Activated B cell treated with CpG ODN at 0.5 μM for 24 hours (primary cell): ENCODE data around the gene AJAP1. TPM values are rescaled to one million over a fixed set of nuclear protein-coding genes. Genes with fewer than 3 reads are reported as not detected.

ENCODE experiments used
- ATAC-seq: fragments of 200-7000 bp; cut with Tn5 transposase; one replicate; pipeline ENCODE4 v1.10.0; 2021; ENCODE audit warnings: low read depth, mild to moderate bottlenecking, moderate library complexity
- CTCF ChIA-PET: fragments of 350-600 bp; sonication (Branson Sonifier 250); formaldehyde crosslinking; loops from one replicate; lab custom pipeline; 2021; ENCODE audit warnings: antibody characterized with exemption; lab: Charles Lee
- POLR2A ChIA-PET: fragments of 350-600 bp; sonication (Branson Sonifier 250); formaldehyde crosslinking; loops from one replicate; lab custom pipeline; 2021; ENCODE audit warnings: antibody characterized with exemption; lab: Charles Lee
- DNase-seq: peaks from one replicate; pipeline ENCODE4 v3.0.0; 2022
- H3K27ac Mint-ChIP-seq: one replicate; pipeline ENCODE4 v1.8.0; 2020; ENCODE audit warnings: mixed read lengths
- H3K27me3 Mint-ChIP-seq: one replicate; pipeline ENCODE4 v1.8.0; 2021; ENCODE audit warnings: mixed read lengths
- H3K36me3 Mint-ChIP-seq: one replicate; pipeline ENCODE4 v1.8.0; 2021; ENCODE audit warnings: low read depth, mixed read lengths
- H3K4me1 Mint-ChIP-seq: one replicate; pipeline ENCODE4 v1.8.0; 2021; ENCODE audit warnings: mixed read lengths
- H3K4me3 Mint-ChIP-seq: one replicate; pipeline ENCODE4 v1.8.0; 2020; ENCODE audit warnings: mild to moderate bottlenecking, mixed read lengths
- H3K9me3 Mint-ChIP-seq: one replicate; pipeline ENCODE4 v1.8.0; 2020; ENCODE audit warnings: mixed read lengths
- intact Hi-C: fragments of 100-400 bp; cut with micrococcal nuclease; formaldehyde crosslinking; loops from one replicate; pipeline ENCODE4 v1.15.1; 2024
- total RNA-seq: library from RNA; stranded (reverse); gene quantifications from 2 replicates; pipeline ENCODE4 v1.2.3, GENCODE V29; 2022
- TF ChIP-seq, protein P1 (sequence below): fragments of 200-600 bp; IDR thresholded peaks from one replicate; pipeline ENCODE4 v1.8.0; 2022; ENCODE audit warnings: antibody characterized with exemption, mild to moderate bottlenecking

AJAP1 gene
- total RNA-seq, 1 donor from 2014 or later = not detected

DNA sequence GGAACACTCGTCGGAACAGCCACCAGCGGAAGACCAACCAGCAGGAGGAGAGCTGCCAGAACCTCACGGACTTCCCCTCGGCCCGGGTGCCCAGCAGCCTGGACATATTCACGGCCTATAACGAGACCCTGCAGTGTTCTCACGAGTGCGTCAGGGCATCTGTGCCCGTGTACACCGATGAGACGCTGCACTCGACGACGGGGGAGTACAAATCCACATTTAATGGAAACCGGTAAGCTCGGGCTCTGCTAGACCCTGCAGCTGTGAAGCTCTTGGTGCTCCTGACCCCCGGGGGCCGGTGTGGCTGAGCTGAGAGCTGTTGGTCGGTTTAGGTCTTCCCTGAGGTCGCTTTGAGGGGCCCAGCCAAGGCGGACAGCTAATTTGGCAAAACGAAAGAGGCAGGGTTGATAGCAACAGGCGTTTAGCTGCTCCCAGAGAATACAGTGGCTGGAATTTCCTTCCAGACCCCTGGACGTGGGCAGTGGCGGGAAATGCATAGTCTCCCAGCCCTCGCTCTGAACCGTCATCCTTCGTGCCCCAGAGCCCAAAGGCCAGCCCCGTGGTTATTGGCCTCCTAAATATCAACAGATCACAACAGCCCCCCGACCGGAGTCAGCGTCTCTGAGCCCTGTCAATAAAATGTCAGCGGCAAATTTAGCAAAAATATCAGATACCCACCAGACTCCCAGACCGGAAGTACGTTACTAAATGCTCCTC, 118.0 kb downstream of the AJAP1 start:
- ChIA-PET POLR2A (no interaction called here), CTCF (no interaction called here)
- no peak for ATAC-seq
- Mint-ChIP-seq H3K27ac (no peak overlapping the region), H3K9me3 (no peaks in the 10 kb centered on the region), H3K4me3 (no peak overlapping the region), H3K36me3 (no peaks in the 10 kb centered on the region), H3K4me1 (no peaks in the 10 kb centered on the region), H3K27me3 (no peaks in the 10 kb centered on the region)
- TF ChIP-seq, protein P1, sequence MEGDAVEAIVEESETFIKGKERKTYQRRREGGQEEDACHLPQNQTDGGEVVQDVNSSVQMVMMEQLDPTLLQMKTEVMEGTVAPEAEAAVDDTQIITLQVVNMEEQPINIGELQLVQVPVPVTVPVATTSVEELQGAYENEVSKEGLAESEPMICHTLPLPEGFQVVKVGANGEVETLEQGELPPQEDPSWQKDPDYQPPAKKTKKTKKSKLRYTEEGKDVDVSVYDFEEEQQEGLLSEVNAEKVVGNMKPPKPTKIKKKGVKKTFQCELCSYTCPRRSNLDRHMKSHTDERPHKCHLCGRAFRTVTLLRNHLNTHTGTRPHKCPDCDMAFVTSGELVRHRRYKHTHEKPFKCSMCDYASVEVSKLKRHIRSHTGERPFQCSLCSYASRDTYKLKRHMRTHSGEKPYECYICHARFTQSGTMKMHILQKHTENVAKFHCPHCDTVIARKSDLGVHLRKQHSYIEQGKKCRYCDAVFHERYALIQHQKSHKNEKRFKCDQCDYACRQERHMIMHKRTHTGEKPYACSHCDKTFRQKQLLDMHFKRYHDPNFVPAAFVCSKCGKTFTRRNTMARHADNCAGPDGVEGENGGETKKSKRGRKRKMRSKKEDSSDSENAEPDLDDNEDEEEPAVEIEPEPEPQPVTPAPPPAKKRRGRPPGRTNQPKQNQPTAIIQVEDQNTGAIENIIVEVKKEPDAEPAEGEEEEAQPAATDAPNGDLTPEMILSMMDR = no peak
- DNase-seq = no peak
- intact Hi-C loops = no loop called here

DNA sequence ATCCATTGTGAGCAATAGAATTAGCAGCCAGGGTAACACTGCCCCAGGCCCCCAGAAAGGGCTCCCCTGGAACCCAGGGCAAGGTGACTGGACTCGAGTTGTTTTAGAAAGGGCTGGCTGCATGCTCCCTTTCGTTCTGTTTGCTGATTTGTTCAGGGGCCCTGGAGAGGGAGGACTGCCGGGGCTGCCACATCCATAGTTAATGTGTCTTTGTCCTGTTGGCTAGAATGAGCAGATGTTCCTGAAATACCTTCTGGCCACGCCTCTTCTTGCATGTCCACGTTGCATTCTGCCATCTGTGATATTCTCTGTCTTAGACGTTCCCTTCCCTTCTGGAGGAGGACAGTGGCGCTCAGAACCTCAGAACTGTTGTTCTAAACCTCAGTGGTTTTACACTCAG, 118.8 kb downstream of the AJAP1 start:
- no peaks in the 10 kb centered on the region for H3K27me3 Mint-ChIP-seq
- H3K27ac Mint-ChIP-seq = no peak overlapping the region

DNA sequence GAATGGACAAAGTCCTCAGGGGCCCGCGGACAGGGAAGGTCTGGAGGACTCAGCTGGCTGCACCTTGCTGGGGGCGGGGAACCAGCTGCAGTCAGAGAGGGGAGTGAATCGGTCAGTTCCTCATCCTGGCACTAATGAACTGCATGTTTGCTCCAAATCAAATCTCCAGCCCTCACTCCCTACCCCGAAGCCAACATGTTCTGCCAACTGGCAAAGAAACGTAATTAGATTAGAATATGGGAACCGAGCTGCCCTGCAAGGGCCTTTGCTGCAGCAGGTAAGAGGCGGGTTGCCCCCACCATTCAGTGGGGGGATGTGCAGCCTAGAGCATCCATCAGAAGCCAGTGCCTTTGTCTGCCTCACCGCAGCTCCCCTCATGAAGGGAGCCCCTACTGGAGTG, 121.1 kb downstream of the AJAP1 start:
- TF ChIP-seq, protein P1 = no peak
- intact Hi-C loops = no loop called here
- POLR2A ChIA-PET = no interaction called here
- no peaks in the 10 kb centered on the region for H3K9me3 Mint-ChIP-seq
- no peak overlapping the region for H3K27ac Mint-ChIP-seq
- H3K36me3 Mint-ChIP-seq = no peaks in the 10 kb centered on the region
- no peak overlapping the region for H3K4me3 Mint-ChIP-seq
- ATAC-seq = no peak
- H3K4me1 Mint-ChIP-seq = no peaks in the 10 kb centered on the region
- H3K27me3 Mint-ChIP-seq = no peaks in the 10 kb centered on the region
- CTCF ChIA-PET = no interaction called here
- no peak for DNase-seq

More for the DNA sequence above, 118.8 kb downstream of the AJAP1 start:
- no peaks in the 10 kb centered on the region for H3K36me3 Mint-ChIP-seq
- intact Hi-C loops = no loop called here
- DNase-seq (no peak), ATAC-seq (no peak)
- POLR2A ChIA-PET = no interaction called here
- CTCF ChIA-PET = no interaction called here
- TF ChIP-seq, protein P1 = no peak
- no peaks in the 10 kb centered on the region for H3K9me3 Mint-ChIP-seq
- no peak overlapping the region for H3K4me3 Mint-ChIP-seq
- H3K4me1 Mint-ChIP-seq = no peaks in the 10 kb centered on the region

DNA sequence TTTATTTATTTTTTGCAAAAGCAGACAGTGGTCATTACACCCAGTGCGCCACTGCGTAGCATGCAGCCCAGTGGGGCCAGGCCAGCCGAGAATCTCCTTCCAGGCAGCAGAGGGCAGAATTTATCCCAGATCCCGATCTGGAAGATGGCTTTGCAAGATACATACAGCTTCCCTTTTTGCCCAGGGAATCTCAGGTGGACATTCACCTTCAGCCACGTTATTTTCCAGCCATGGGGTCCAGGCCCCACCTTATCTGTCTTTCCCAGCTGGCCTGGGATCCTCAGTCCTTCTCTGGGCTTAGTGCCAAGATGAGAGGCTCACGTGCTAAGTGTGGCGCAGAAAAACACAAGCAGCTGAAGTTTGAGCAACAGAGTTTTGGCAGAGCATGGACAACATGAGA, 123.6 kb downstream of the AJAP1 start:
- H3K4me1 Mint-ChIP-seq = no peaks in the 10 kb centered on the region
- no peaks in the 10 kb centered on the region for H3K27me3 Mint-ChIP-seq
- H3K4me3 Mint-ChIP-seq = no peak overlapping the region
- DNase-seq (no peak), ATAC-seq (no peak)
- ChIA-PET CTCF (no interaction called here), POLR2A (no interaction called here)
- no peaks in the 10 kb centered on the region for H3K36me3 Mint-ChIP-seq
- no peaks in the 10 kb centered on the region for H3K9me3 Mint-ChIP-seq
- TF ChIP-seq, protein P1 = no peak
- intact Hi-C loops = no loop called here
- no peak overlapping the region for H3K27ac Mint-ChIP-seq

DNA sequence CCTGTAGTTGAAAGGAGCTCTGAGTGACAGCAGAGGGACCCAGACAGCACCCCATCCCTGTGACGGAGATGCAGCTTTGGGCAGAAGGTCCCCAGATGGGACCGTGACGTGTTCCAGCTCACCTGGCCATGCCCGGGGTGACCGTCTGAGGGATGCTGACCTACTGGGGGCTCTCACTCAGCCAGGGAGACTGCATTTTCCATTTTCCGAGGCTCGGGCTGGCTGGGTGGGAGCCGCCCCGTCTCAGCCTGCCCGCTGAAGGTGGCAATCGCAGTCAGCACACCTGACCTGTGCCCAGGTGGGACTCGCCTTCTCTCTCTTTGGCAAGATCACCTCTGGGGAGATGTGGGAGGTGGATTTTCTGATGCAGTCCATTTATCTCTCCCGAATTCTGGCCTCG, 127.2 kb downstream of the AJAP1 start:
- DNase-seq (no peak), ATAC-seq (no peak)
- Mint-ChIP-seq H3K9me3 (no peaks in the 10 kb centered on the region), H3K36me3 (no peaks in the 10 kb centered on the region), H3K4me1 (no peaks in the 10 kb centered on the region), H3K4me3 (no peak overlapping the region), H3K27me3 (no peaks in the 10 kb centered on the region), H3K27ac (no peak overlapping the region)
- TF ChIP-seq, protein P1 = no peak
- intact Hi-C loops = no loop called here
- POLR2A ChIA-PET = no interaction called here
- CTCF ChIA-PET = no interaction called here
